H9 (cell line): ENCODE measurements around the gene TDRD9. TPM values are rescaled to one million over a fixed set of nuclear protein-coding genes. Genes with fewer than 3 reads are reported as not detected.

Source experiments
- DNase-seq: peaks from one replicate; pipeline ENCODE4 v3.0.0-alpha.2; 2017
- H2AFZ ChIP-seq: one replicate; pipeline ENCODE4 v1.6.1; 2013; ENCODE audit warnings: mild to moderate bottlenecking, low read length, control low read depth, moderate library complexity
- H2AK5ac ChIP-seq: 2 replicates; pipeline ENCODE4 v1.6.1; 2013; ENCODE audit warnings: low read length, control low read depth, mixed read lengths; ENCODE audit not compliant: insufficient read length
- H2BK120ac ChIP-seq: one replicate; pipeline ENCODE4 v1.6.1; 2013; ENCODE audit warnings: low read depth, mild to moderate bottlenecking, low read length, control low read depth, inconsistent platforms; ENCODE audit not compliant: poor library complexity, severe bottlenecking
- H2BK12ac ChIP-seq: 2 replicates; pipeline ENCODE4 v1.6.1; 2013; ENCODE audit warnings: low read length, control low read depth, mixed read lengths, low read depth; ENCODE audit not compliant: insufficient read length
- H2BK15ac ChIP-seq: 2 replicates; pipeline ENCODE4 v1.6.1; 2013; ENCODE audit warnings: low read depth, low read length, control low read depth
- H2BK20ac ChIP-seq: one replicate; pipeline ENCODE4 v1.6.1; 2013; ENCODE audit warnings: low read depth, mild to moderate bottlenecking, low read length, control low read depth, inconsistent platforms; ENCODE audit not compliant: poor library complexity, severe bottlenecking
- H2BK5ac ChIP-seq: 2 replicates; pipeline ENCODE4 v1.6.1; 2013; ENCODE audit warnings: low read length, control low read depth, mixed read lengths; ENCODE audit not compliant: insufficient read length
- H3K14ac ChIP-seq: 2 replicates; pipeline ENCODE4 v1.6.1; 2013; ENCODE audit warnings: low read length, control low read depth; ENCODE audit not compliant: insufficient read depth
- H3K18ac ChIP-seq: 2 replicates; pipeline ENCODE4 v1.6.1; 2013; ENCODE audit warnings: low read depth, mild to moderate bottlenecking, mixed read lengths, low read length, control low read depth; ENCODE audit not compliant: insufficient read length
- H3K23ac ChIP-seq: 2 replicates; pipeline ENCODE4 v1.6.1; 2013; ENCODE audit warnings: low read length, control low read depth, mixed read lengths, low read depth; ENCODE audit not compliant: insufficient read length
- H3K23me2 ChIP-seq: 2 replicates; pipeline ENCODE4 v1.6.1; 2013; ENCODE audit warnings: low read depth, mild to moderate bottlenecking, mixed read lengths, low read length, control low read depth; ENCODE audit not compliant: insufficient read length, poor library complexity, severe bottlenecking
- H3K27ac ChIP-seq: 2 replicates; pipeline ENCODE4 v1.5.1; 2013; ENCODE audit warnings: low read length, control low read depth, mixed read lengths, low read depth; ENCODE audit not compliant: insufficient read length
- H3K27me3 ChIP-seq: 2 replicates; pipeline ENCODE4 v1.6.1; 2013; ENCODE audit warnings: low read length, control low read depth, inconsistent platforms; ENCODE audit not compliant: insufficient read depth
- H3K4ac ChIP-seq: 2 replicates; pipeline ENCODE4 v1.6.1; 2013; ENCODE audit warnings: low read depth, mild to moderate bottlenecking, control low read depth, inconsistent platforms, low read length, moderate library complexity
- H3K4me1 ChIP-seq: 2 replicates; pipeline ENCODE4 v1.6.1; 2013; ENCODE audit warnings: low read length, control low read depth, inconsistent platforms; ENCODE audit not compliant: insufficient read depth
- H3K4me2 ChIP-seq: 2 replicates; pipeline ENCODE4 v1.6.1; 2013; ENCODE audit warnings: low read length, control low read depth, mixed read lengths; ENCODE audit not compliant: insufficient read length, insufficient read depth
- H3K56ac ChIP-seq: 2 replicates; pipeline ENCODE4 v1.6.1; 2013; ENCODE audit warnings: low read depth, mild to moderate bottlenecking, mixed read lengths, low read length, control low read depth; ENCODE audit not compliant: insufficient read length
- H3K79me1 ChIP-seq: 2 replicates; pipeline ENCODE4 v1.6.1; 2013; ENCODE audit warnings: low read depth, mild to moderate bottlenecking, moderate library complexity, low read length, control low read depth, inconsistent platforms; ENCODE audit not compliant: insufficient read depth, poor library complexity, severe bottlenecking
- H3K79me2 ChIP-seq: 2 replicates; pipeline ENCODE4 v1.6.1; 2013; ENCODE audit warnings: low read length, control low read depth, inconsistent platforms; ENCODE audit not compliant: insufficient read depth
- H3K9ac ChIP-seq: 2 replicates; pipeline ENCODE4 v1.6.1; 2013; ENCODE audit warnings: low read length, control low read depth, mixed read lengths; ENCODE audit not compliant: insufficient read length; ENCODE audit errors: extremely low read depth
- H3K9me3 ChIP-seq: one replicate; pipeline ENCODE4 v1.6.1; 2013; ENCODE audit warnings: low read depth, low read length, inconsistent platforms; ENCODE audit not compliant: control insufficient read depth
- H3T11ph ChIP-seq: one replicate; pipeline ENCODE4 v1.6.1; 2013; ENCODE audit warnings: mild to moderate bottlenecking, low read length, control low read depth, inconsistent platforms
- H4K20me1 ChIP-seq: one replicate; pipeline ENCODE4 v1.6.1; 2013; ENCODE audit not compliant: control insufficient read depth, insufficient read length, insufficient read depth
- H4K5ac ChIP-seq: 2 replicates; pipeline ENCODE4 v1.6.1; 2013; ENCODE audit warnings: low read depth, mild to moderate bottlenecking, mixed read lengths, low read length, control low read depth; ENCODE audit not compliant: insufficient read length
- H4K8ac ChIP-seq: replicated peaks from 2 replicates; pipeline ENCODE4 v1.6.1; 2013; ENCODE audit warnings: low read length, control low read depth, mixed read lengths, low read depth; ENCODE audit not compliant: insufficient read length
- H4K91ac ChIP-seq: 2 replicates; pipeline ENCODE4 v1.6.1; 2013; ENCODE audit warnings: low read depth, mild to moderate bottlenecking, moderate library complexity, mixed read lengths, low read length, control low read depth; ENCODE audit not compliant: insufficient read length
- H3K27ac Mint-ChIP-seq, 3 experiments: 2 replicates in 2 of 3; 3 replicates in 1 of 3; pipeline ENCODE4 v1.8.0; 2020 to 2021; ENCODE audit warnings: mixed read lengths in 3 of 3, mild to moderate bottlenecking in 1 of 3, moderate library complexity in 1 of 3
- H3K27me3 Mint-ChIP-seq: 2 replicates; pipeline ENCODE4 v1.8.0; 2021; ENCODE audit warnings: low read depth, mild to moderate bottlenecking, moderate library complexity, mixed read lengths
- H3K36me3 Mint-ChIP-seq, 3 experiments: 2 replicates in 2 of 3; 3 replicates in 1 of 3; pipeline ENCODE4 v1.8.0; 2020 to 2021; ENCODE audit warnings: low read depth in 3 of 3, mixed read lengths in 3 of 3; ENCODE audit not compliant: insufficient read depth in 1 of 3
- H3K4me1 Mint-ChIP-seq, 2 experiments: 2 replicates each; pipeline ENCODE4 v1.8.0; 2020; ENCODE audit warnings: mixed read lengths in 2 of 2
- H3K4me3 Mint-ChIP-seq, 2 experiments: 2 replicates in 1 of 2; 3 replicates in 1 of 2; pipeline ENCODE4 v1.8.0; 2020 to 2021; ENCODE audit warnings: mild to moderate bottlenecking in 2 of 2, mixed read lengths in 2 of 2, moderate library complexity in 1 of 2
- H3K9me3 Mint-ChIP-seq, 2 experiments: 2 replicates in 1 of 2; 3 replicates in 1 of 2; pipeline ENCODE4 v1.8.0; 2020; ENCODE audit warnings: mild to moderate bottlenecking in 2 of 2, mixed read lengths in 2 of 2, moderate library complexity in 1 of 2
- WGBS: extraction: QIAGEN DNeasy Blood & Tissue Kit; methylation state at CpG from one replicate; pipeline ENCODE4 v1.1.7; 2013; ENCODE audit warnings: missing lambda C conversion rate, low lambda C conversion rate, mixed read lengths; ENCODE audit not compliant: insufficient read length; ENCODE audit errors: extremely low coverage; 5-methylcytosine and 5-hydroxymethylcytosine counted together
- total RNA-seq: library from RNA; stranded (reverse); gene quantifications from 2 replicates; pipeline ENCODE4 v1.2.1, GENCODE V29; 2021
- TF ChIP-seq, protein P1 (sequence below): fragments of 200-600 bp; sonication (generic); conservative IDR thresholded peaks from 3 replicates; pipeline ENCODE4 v1.8.0; 2021; ENCODE audit warnings: antibody characterized with exemption, mild to moderate bottlenecking

Gene TDRD9
- total RNA-seq, 1 experiment from 2014 or later: not detected

DNA sequence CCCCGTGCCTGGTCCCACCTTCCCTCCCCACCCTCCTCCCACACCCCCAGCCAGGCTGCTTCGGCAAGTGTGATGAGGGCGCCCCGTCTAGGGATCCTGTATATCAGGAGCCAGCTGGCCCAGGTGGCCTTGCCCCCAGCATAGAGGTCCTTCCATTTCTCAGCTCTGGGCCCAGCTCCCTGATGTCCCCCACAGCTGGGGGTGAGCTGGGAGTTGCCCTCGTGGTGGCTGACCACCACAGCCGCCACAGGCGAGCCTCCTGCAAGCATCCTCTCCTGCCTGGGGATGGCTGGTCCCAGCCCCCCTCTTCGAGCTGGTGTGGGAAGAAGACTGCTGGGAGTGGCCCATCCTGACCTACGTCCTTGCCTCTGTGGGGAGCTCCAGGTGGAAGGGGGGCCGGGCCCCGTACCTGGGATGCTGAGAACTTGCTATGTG, 164.7 kb downstream of the TDRD9 start:
- Histone ChIP-seq H3K9ac (no peak overlapping the region), H3K23ac (no peak overlapping the region), H2BK12ac (no peak overlapping the region), H2BK15ac (no peak overlapping the region), H3K79me1 (no peaks in the 10 kb centered on the region), H3K4ac (no peak overlapping the region), H3K27ac (no peak overlapping the region), H4K91ac (no peak overlapping the region), H3K56ac (no peak overlapping the region), H3K9me3 (no peaks in the 10 kb centered on the region), H2AFZ (no peak overlapping the region), H2BK20ac (no peak overlapping the region), H3K27me3 (no peaks in the 10 kb centered on the region), H2BK5ac (no peak overlapping the region), H3K23me2 (no peaks in the 10 kb centered on the region), H4K5ac (no peak overlapping the region), H3T11ph (no peak overlapping the region), H3K14ac (no peak overlapping the region), H2BK120ac (no peak overlapping the region), H3K4me2 (no peak overlapping the region), H3K18ac (no peak overlapping the region), H3K4me1 (no peaks in the 10 kb centered on the region), H2AK5ac (no peak overlapping the region), H4K8ac (no peak overlapping the region), H4K20me1 (no peaks in the 10 kb centered on the region), H3K79me2 (no peaks in the 10 kb centered on the region)
- Mint-ChIP-seq H3K4me3 (no peak overlapping the region), H3K4me1 (peaks cover 6 to 8% of the 10 kb centered on the region in 2 experiments), H3K36me3 (no peaks in the 10 kb centered on the region), H3K27ac (no peak overlapping the region), H3K27me3 (peaks cover 11% of the 10 kb centered on the region), H3K9me3 (no peaks in the 10 kb centered on the region; a peak in 2 of 5 replicates)
- no peak for DNase-seq
- TF ChIP-seq, protein P1, sequence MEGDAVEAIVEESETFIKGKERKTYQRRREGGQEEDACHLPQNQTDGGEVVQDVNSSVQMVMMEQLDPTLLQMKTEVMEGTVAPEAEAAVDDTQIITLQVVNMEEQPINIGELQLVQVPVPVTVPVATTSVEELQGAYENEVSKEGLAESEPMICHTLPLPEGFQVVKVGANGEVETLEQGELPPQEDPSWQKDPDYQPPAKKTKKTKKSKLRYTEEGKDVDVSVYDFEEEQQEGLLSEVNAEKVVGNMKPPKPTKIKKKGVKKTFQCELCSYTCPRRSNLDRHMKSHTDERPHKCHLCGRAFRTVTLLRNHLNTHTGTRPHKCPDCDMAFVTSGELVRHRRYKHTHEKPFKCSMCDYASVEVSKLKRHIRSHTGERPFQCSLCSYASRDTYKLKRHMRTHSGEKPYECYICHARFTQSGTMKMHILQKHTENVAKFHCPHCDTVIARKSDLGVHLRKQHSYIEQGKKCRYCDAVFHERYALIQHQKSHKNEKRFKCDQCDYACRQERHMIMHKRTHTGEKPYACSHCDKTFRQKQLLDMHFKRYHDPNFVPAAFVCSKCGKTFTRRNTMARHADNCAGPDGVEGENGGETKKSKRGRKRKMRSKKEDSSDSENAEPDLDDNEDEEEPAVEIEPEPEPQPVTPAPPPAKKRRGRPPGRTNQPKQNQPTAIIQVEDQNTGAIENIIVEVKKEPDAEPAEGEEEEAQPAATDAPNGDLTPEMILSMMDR: no peak
- no CpG with 5 or more reads among the region's 11 CpGs for WGBS
